Panc1 (cell line): Measurements from ENCODE around the gene NFATC2. TPM values are rescaled to one million over a fixed set of nuclear protein-coding genes. Genes with fewer than 3 reads are reported as not detected.

Experiments used
- ATAC-seq: fragments of 200-7000 bp; cut with Tn5 transposase; 2 replicates; pipeline ENCODE4 v1.9.1; 2020; ENCODE audit warnings: mild to moderate bottlenecking, moderate library complexity
- BruUV-seq: library from RNA; stranded (reverse); fragments of 400-500 nt; replicated peaks from 2 replicates; lab custom pipeline; 2021; lab: Mats Ljungman, UMichigan
- CTCF ChIA-PET: fragments of 300-600 bp; sonication (Branson Sonifier 250); formaldehyde crosslinking; loops from one replicate; lab custom pipeline; 2022; ENCODE audit warnings: antibody characterized with exemption; lab: Charles Lee
- POLR2A ChIA-PET: fragments of 300-600 bp; sonication (Branson Sonifier 250); formaldehyde crosslinking; loops from one replicate; lab custom pipeline; 2022; ENCODE audit warnings: antibody characterized with exemption; lab: Charles Lee
- DNase-seq: peaks from one replicate; pipeline ENCODE4 v3.0.0-alpha.2; 2010; ENCODE audit warnings: low read depth, low spot score
- H3K27ac ChIP-seq: 2 replicates; pipeline ENCODE4 v1.5.1; 2011; ENCODE audit warnings: mild to moderate bottlenecking, low read length, inconsistent platforms
- H3K27me3 ChIP-seq: fragments of 200-500 bp; sonication (Bioruptor generic); 2 replicates; pipeline ENCODE4 v1.6.0; 2014; ENCODE audit warnings: low read length, inconsistent platforms; ENCODE audit not compliant: control insufficient read depth, insufficient read depth
- H3K36me3 ChIP-seq: fragments of 200-500 bp; sonication (Bioruptor generic); 2 replicates; pipeline ENCODE4 v1.5.1; 2014; ENCODE audit warnings: inconsistent platforms, mild to moderate bottlenecking, low read length, moderate library complexity; ENCODE audit not compliant: control insufficient read depth, insufficient read depth
- H3K4me1 ChIP-seq: 2 replicates; pipeline ENCODE4 v1.5.1; 2011; ENCODE audit warnings: inconsistent platforms, mild to moderate bottlenecking, low read length, moderate library complexity; ENCODE audit not compliant: control insufficient read depth, insufficient read depth
- H3K4me3 ChIP-seq, 2 experiments: 2 replicates each; pipeline ENCODE4 v1.5.1; 2011 to 2012; ENCODE audit warnings: low read depth in 2 of 2, low read length in 2 of 2, mild to moderate bottlenecking in 2 of 2, inconsistent platforms in 1 of 2, moderate library complexity in 1 of 2
- H3K9me3 ChIP-seq: fragments of 200-500 bp; sonication (Bioruptor generic); 2 replicates; pipeline ENCODE4 v1.5.1; 2014; ENCODE audit warnings: low read depth, mild to moderate bottlenecking, inconsistent platforms, low read length, moderate library complexity; ENCODE audit not compliant: control insufficient read depth, insufficient read depth
- CTCF ChIP-seq: fragments of 450-650 bp; IDR thresholded peaks from 2 replicates; pipeline ENCODE4 v1.5.1; 2017; ENCODE audit warnings: mild to moderate bottlenecking
- POLR2AphosphoS5 ChIP-seq: IDR thresholded peaks from 2 replicates; pipeline ENCODE4 v1.6.1; 2012; ENCODE audit warnings: mild to moderate bottlenecking, low read depth, low read length, moderate library complexity
- REST ChIP-seq, 2 experiments: IDR thresholded peaks; 2 replicates each; pipeline ENCODE4 v1.6.1; 2011 to 2012; ENCODE audit warnings: low read depth in 2 of 2, control low read depth in 1 of 2, low read length in 1 of 2, mild to moderate bottlenecking in 1 of 2, moderate library complexity in 1 of 2; ENCODE audit not compliant: insufficient read depth in 1 of 2
- SIN3A ChIP-seq: IDR thresholded peaks from 2 replicates; pipeline ENCODE4 v1.6.1; 2012; ENCODE audit warnings: low read depth, mild to moderate bottlenecking, low read length, moderate library complexity, borderline replicate concordance; ENCODE audit not compliant: insufficient read depth
- TCF7L2 ChIP-seq: IDR thresholded peaks from 2 replicates; pipeline ENCODE4 v1.6.1; 2011; ENCODE audit warnings: mild to moderate bottlenecking, low read depth, low read length, inconsistent platforms
- in situ Hi-C: cut with HindIII; loops from 2 replicates; pipeline ENCODE4 v1.10.0; 2016; ENCODE audit warnings: low sequenced_read_pairs, low pct_unique_long_range_greater_than_20kb
- intact Hi-C: fragments of 100-400 bp; cut with micrococcal nuclease; formaldehyde crosslinking; loops from one replicate; pipeline ENCODE4 v1.10.0; 2022; ENCODE audit not compliant: unreplicated experiment
- total RNA-seq: library from RNA; stranded (reverse); gene quantifications from one replicate; pipeline ENCODE4 v1.2.1, GENCODE V29; 2021; ENCODE audit not compliant: unreplicated experiment

NFATC2 gene
- total RNA-seq, 1 experiment from 2014 or later: 10.6 TPM

- Histone ChIP-seq H3K4me3 (no peak overlapping the region), H3K9me3 (no peaks in the 10 kb centered on the region), H3K36me3 (no peaks in the 10 kb centered on the region), H3K4me1 (no peaks in the 10 kb centered on the region), H3K27me3 (no peaks in the 10 kb centered on the region), H3K27ac (no peak overlapping the region)
- no peak for TF ChIP-seq POLR2AphosphoS5
- ChIA-PET POLR2A (no interaction called here), CTCF (no interaction called here)
- intact Hi-C loops: no loop called here
- in situ Hi-C loops: no loop called here
- no peak for DNase-seq
- ATAC-seq: no peak
- no TSS peak for BruUV-seq
Measured at GRCh38 chr20:51432875-51433274, 109.6 kb downstream of the NFATC2 start.

- no peak overlapping the region for H3K4me3 ChIP-seq
- DNase-seq: no peak
- ATAC-seq: no peak
- H3K27me3 ChIP-seq: no peaks in the 10 kb centered on the region
- intact Hi-C loops (no loop called here), in situ Hi-C loops (no loop called here)
- ChIA-PET CTCF (no interaction called here), POLR2A (no interaction called here)
- H3K4me1 ChIP-seq: no peaks in the 10 kb centered on the region
- H3K9me3 ChIP-seq: no peaks in the 10 kb centered on the region
- TF ChIP-seq SIN3A (no peak), REST (IDR thresholded peaks at IDR 0.05; ENCODE audit: insufficient read depth in 1 of 2, low read depth in 2 of 2, low read length in 1 of 2) (no peak), POLR2AphosphoS5 (no peak), TCF7L2 (no peak), CTCF (no peak)
- H3K36me3 ChIP-seq: no peaks in the 10 kb centered on the region
- H3K27ac ChIP-seq: no peak overlapping the region
- no TSS peak for BruUV-seq
Measured at GRCh38 chr20:51432251-51432784, 110.2 kb downstream of the NFATC2 start.

GRCh38 chr20:51431321-51431720 lies 111.2 kb downstream of the NFATC2 start:
- H3K9me3 ChIP-seq: no peaks in the 10 kb centered on the region
- ATAC-seq (no peak), DNase-seq (no peak)
- in situ Hi-C loops (no loop called here), intact Hi-C loops (no loop called here)
- no TSS peak for BruUV-seq
- no peak overlapping the region for H3K27ac ChIP-seq
- POLR2A ChIA-PET: no interaction called here
- no peaks in the 10 kb centered on the region for H3K36me3 ChIP-seq
- H3K27me3 ChIP-seq: no peaks in the 10 kb centered on the region
- no peaks in the 10 kb centered on the region for H3K4me1 ChIP-seq
- no peak overlapping the region for H3K4me3 ChIP-seq
- CTCF ChIA-PET: no interaction called here
- TF ChIP-seq REST (IDR thresholded peaks at IDR 0.05; ENCODE audit: insufficient read depth in 1 of 2, low read depth in 2 of 2, low read length in 1 of 2): no peak
- no peak for TF ChIP-seq TCF7L2
- TF ChIP-seq POLR2AphosphoS5: no peak
- TF ChIP-seq CTCF: no peak
